ENCODE measurements around the gene NAA15.

GRCh38 chr4:139324620-139325019 lies 23.3 kb downstream of the NAA15 start:
- no peak for TF ChIP-seq JUND (IDR thresholded peaks at IDR 0.05)
- TF ChIP-seq CTCF (IDR thresholded peaks at IDR 0.05), result no peak
- no peak for TF ChIP-seq USF1 (IDR thresholded peaks at IDR 0.05; ENCODE audit: borderline replicate concordance, low read depth)
- TF ChIP-seq ZBTB33 (IDR thresholded peaks at IDR 0.05; ENCODE audit: borderline replicate concordance, low read depth), result no peak
- TF ChIP-seq EP300 (IDR thresholded peaks at IDR 0.05; ENCODE audit: borderline replicate concordance in 1 of 2, low read depth in 1 of 2, low read length in 1 of 2), result no peak
- no peak for TF ChIP-seq GATA2 (CRISPR knock-in tag; IDR thresholded peaks at IDR 0.05)

Data from SK-N-SH (cell line).